ENCODE data around the gene AHCYL2. TPM values are rescaled to one million over a fixed set of nuclear protein-coding genes. Genes with fewer than 3 reads are reported as not detected.

Gene AHCYL2
- polyA plus RNA-seq, 3 donors = 10.7 to 14.6 (median 12.1) TPM

DNA sequence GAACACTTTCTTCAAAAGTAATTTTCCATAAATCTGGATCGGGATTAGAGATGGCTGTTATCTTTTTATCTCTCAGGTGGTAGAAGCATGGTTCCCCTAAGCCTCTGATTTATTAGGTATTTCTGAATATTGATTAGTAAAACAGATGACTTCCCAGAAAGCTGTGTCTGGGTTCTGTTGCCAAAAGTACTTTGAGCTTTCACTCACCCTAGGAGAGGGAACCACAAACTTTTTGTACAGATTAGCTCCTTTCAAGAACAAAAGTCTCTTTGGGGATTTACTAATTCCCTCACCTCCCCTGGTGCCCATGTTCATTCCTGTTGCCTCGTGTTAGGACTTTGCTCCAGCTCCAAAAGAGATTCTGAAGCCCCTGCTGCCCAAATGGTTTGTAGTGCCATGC, 162.7 kb downstream of the AHCYL2 start:
- H2AFZ ChIP-seq (ENCODE audit: insufficient read depth, low read depth, low read length, poor library complexity, severe bottlenecking) = no peak overlapping the region
- peak overlapping the region in 1 of 7 donors; percentile 5 for H3K27ac Mint-ChIP-seq
- intact Hi-C loops (cut with micrococcal nuclease) = no loop called here
- peaks cover 0 to 2% (median 0%) of the 10 kb centered on the region in 3 donors for H3K27me3 Mint-ChIP-seq (ENCODE audit: low read depth in 3 of 3)
- peaks cover 23 to 57% of the 10 kb centered on the region in 2 donors for H3K36me3 ChIP-seq (replicated peaks in 1 of 2; ENCODE audit: control insufficient read depth in 1 of 2, insufficient read depth in 2 of 2, low read length in 2 of 2)
- no peaks in the 10 kb centered on the region for H3K27me3 ChIP-seq (ENCODE audit: control insufficient read depth in 2 of 2, insufficient read depth in 2 of 2, low read length in 2 of 2)
- WGBS (ENCODE audit: insufficient coverage) = 100% methylated on average over 1 of the region's 2 CpGs
- H3K4me3 Mint-ChIP-seq = no peak overlapping the region
- DNase-seq = no peak
- no peak overlapping the region for H3K9ac ChIP-seq (ENCODE audit: insufficient read depth, low read length, poor library complexity, severe bottlenecking)
- H3K79me2 ChIP-seq (ENCODE audit: insufficient read depth, low read length) = no peaks in the 10 kb centered on the region
- no peaks in the 10 kb centered on the region for H3K4me1 ChIP-seq (ENCODE audit: control insufficient read depth in 1 of 2, insufficient read depth in 2 of 2, low read length in 2 of 2)
- H3K9me3 Mint-ChIP-seq = no peaks in the 10 kb centered on the region
- no peak overlapping the region for H3K4me2 ChIP-seq (replicated peaks; ENCODE audit: extremely low read depth, low read length, poor library complexity, severe bottlenecking)
- H3K36me3 Mint-ChIP-seq = peaks cover 38 to 45% of the 10 kb centered on the region in 2 donors
- H3K4me3 ChIP-seq (replicated peaks in 1 of 3; ENCODE audit: low read depth in 2 of 3, low read length in 3 of 3) = no peak overlapping the region
- H3K27ac ChIP-seq (ENCODE audit: low read depth in 1 of 2, low read length in 2 of 2) = no peak overlapping the region
- no peaks in the 10 kb centered on the region for H3K9me3 ChIP-seq (replicated peaks in 1 of 2; ENCODE audit: control insufficient read depth in 1 of 2, insufficient read depth in 1 of 2, low read length in 2 of 2)
- no peaks in the 10 kb centered on the region for H3K4me1 Mint-ChIP-seq
- TF ChIP-seq, protein P1, sequence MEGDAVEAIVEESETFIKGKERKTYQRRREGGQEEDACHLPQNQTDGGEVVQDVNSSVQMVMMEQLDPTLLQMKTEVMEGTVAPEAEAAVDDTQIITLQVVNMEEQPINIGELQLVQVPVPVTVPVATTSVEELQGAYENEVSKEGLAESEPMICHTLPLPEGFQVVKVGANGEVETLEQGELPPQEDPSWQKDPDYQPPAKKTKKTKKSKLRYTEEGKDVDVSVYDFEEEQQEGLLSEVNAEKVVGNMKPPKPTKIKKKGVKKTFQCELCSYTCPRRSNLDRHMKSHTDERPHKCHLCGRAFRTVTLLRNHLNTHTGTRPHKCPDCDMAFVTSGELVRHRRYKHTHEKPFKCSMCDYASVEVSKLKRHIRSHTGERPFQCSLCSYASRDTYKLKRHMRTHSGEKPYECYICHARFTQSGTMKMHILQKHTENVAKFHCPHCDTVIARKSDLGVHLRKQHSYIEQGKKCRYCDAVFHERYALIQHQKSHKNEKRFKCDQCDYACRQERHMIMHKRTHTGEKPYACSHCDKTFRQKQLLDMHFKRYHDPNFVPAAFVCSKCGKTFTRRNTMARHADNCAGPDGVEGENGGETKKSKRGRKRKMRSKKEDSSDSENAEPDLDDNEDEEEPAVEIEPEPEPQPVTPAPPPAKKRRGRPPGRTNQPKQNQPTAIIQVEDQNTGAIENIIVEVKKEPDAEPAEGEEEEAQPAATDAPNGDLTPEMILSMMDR (IDR thresholded peaks at IDR 0.05) = no peak
- no peaks in the 10 kb centered on the region for H4K20me1 ChIP-seq (ENCODE audit: insufficient read depth, low read length)

DNA sequence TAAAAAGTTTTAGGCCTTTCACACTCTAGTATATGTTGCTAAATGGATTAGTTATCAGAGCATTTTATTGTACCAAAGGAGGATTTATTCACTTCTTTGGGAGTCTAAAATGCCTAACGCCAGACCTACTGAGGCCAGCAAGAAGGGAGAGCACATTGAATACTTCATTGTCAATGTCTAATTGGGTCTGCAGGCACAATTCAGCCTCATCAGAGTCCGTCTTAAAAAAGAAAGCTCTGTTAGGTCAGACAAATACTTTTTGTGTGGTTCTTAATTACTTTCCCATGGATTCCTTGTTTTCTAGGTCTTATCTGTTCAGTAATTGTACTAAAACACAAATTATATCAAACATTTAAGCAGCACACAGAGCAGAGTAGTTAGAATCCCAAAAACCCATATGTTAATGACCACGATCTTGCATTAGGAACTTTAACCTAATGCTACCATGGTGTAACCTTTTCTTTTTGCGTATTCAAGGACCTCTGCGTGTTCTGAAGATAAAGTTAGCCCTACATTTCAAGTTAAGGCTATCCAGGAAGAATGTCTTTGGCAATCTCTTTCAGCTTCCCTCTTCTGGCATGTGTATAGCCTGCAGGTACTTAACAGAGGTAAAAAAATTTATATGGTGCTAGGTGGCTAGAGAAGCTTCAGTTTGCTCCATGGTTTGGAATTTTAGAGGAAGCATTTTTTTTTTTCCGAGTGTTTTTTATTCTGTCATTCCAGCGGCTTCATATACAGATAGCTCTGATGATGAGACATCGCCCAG, 163.7 kb downstream of the AHCYL2 start:
- no peaks in the 10 kb centered on the region for H4K20me1 ChIP-seq (ENCODE audit: insufficient read depth, low read length)
- H3K36me3 ChIP-seq (replicated peaks in 1 of 2; ENCODE audit: control insufficient read depth in 1 of 2, insufficient read depth in 2 of 2, low read length in 2 of 2) = peaks cover 20 to 57% of the 10 kb centered on the region in 2 donors
- Mint-ChIP-seq H3K27me3 (ENCODE audit: low read depth in 3 of 3) (peaks cover 0 to 2% (median 0%) of the 10 kb centered on the region in 3 donors), H3K9me3 (no peaks in the 10 kb centered on the region), H3K36me3 (peaks cover 40 to 46% of the 10 kb centered on the region in 2 donors), H3K27ac (no peak overlapping the region), H3K4me1 (no peaks in the 10 kb centered on the region), H3K4me3 (no peak overlapping the region)
- no peaks in the 10 kb centered on the region for H3K79me2 ChIP-seq (ENCODE audit: insufficient read depth, low read length)
- H3K4me3 ChIP-seq (replicated peaks in 1 of 3; ENCODE audit: low read depth in 2 of 3, low read length in 3 of 3) = no peak overlapping the region
- H3K9me3 ChIP-seq (replicated peaks in 1 of 2; ENCODE audit: control insufficient read depth in 1 of 2, insufficient read depth in 1 of 2, low read length in 2 of 2) = no peaks in the 10 kb centered on the region
- WGBS (ENCODE audit: insufficient coverage) = 100% methylated on average over 4 of the region's 8 CpGs
- no peaks in the 10 kb centered on the region for H3K4me1 ChIP-seq (ENCODE audit: control insufficient read depth in 1 of 2, insufficient read depth in 2 of 2, low read length in 2 of 2)
- TF ChIP-seq, protein P1 (IDR thresholded peaks at IDR 0.05) = no peak
- intact Hi-C loops (cut with micrococcal nuclease) = no loop called here
- no peak for DNase-seq
- H3K27me3 ChIP-seq (ENCODE audit: control insufficient read depth in 2 of 2, insufficient read depth in 2 of 2, low read length in 2 of 2) = no peaks in the 10 kb centered on the region
- H2AFZ ChIP-seq (ENCODE audit: insufficient read depth, low read depth, low read length, poor library complexity, severe bottlenecking) = no peak overlapping the region
- H3K27ac ChIP-seq (ENCODE audit: low read depth in 1 of 2, low read length in 2 of 2) = no peak overlapping the region
- H3K9ac ChIP-seq (ENCODE audit: insufficient read depth, low read length, poor library complexity, severe bottlenecking) = no peak overlapping the region
- no peak overlapping the region for H3K4me2 ChIP-seq (replicated peaks; ENCODE audit: extremely low read depth, low read length, poor library complexity, severe bottlenecking)
